ENCODE results near the gene CKAP5.

DNA sequence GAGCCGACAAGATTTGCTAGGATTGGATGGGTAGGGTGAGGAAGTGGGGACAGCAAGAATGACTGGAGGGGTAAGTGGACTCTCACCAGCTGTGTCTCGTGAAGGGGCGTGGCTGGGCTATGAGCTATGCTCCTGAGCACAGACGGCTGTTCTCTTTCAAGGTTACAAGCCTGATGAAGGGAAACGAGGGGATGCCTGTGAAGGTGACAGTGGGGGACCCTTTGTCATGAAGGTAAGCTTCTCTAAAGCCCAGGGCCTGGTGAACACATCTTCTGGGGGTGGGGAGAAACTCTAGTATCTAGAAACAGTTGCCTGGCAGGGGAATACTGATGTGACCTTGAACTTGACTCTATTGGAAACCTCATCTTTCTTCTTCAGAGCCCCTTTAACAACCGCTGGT lies 107.2 kb downstream of the CKAP5 start:
- TF ChIP-seq, protein P1, sequence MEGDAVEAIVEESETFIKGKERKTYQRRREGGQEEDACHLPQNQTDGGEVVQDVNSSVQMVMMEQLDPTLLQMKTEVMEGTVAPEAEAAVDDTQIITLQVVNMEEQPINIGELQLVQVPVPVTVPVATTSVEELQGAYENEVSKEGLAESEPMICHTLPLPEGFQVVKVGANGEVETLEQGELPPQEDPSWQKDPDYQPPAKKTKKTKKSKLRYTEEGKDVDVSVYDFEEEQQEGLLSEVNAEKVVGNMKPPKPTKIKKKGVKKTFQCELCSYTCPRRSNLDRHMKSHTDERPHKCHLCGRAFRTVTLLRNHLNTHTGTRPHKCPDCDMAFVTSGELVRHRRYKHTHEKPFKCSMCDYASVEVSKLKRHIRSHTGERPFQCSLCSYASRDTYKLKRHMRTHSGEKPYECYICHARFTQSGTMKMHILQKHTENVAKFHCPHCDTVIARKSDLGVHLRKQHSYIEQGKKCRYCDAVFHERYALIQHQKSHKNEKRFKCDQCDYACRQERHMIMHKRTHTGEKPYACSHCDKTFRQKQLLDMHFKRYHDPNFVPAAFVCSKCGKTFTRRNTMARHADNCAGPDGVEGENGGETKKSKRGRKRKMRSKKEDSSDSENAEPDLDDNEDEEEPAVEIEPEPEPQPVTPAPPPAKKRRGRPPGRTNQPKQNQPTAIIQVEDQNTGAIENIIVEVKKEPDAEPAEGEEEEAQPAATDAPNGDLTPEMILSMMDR (IDR thresholded peaks at IDR 0.05) = no peak
- 0 out of 2 replicates have a peak, but pooled peaks have one; percentile 17 for TF ChIP-seq POLR2AphosphoS5 (IDR thresholded peaks at IDR 0.05; ENCODE audit: low read depth, low read length)
- TF ChIP-seq JUND (IDR thresholded peaks at IDR 0.05) = no peak
- no peak for TF ChIP-seq USF2 (IDR thresholded peaks at IDR 0.05; ENCODE audit: borderline replicate concordance, low read depth, low read length)
- TF ChIP-seq SIN3A (IDR thresholded peaks at IDR 0.05; ENCODE audit: borderline replicate concordance, low read depth, low read length) = no peak
- TF ChIP-seq MXI1 (IDR thresholded peaks at IDR 0.05; ENCODE audit: low read depth, low read length) = no peak

All from SK-N-SH (cell line).